ENCODE measurements around the gene PKP2. TPM values are rescaled to one million over a fixed set of nuclear protein-coding genes. Genes with fewer than 3 reads are reported as not detected.

Gene PKP2
- total and polyA plus RNA-seq, 9 of the 15 experiments (the other 6 are each of a cell fraction or from before 2014, with no cell fraction given), result 1.6 to 4.2 (median 2.8) TPM

GRCh38 chr12:32804301-32804700 is 92.3 kb downstream of the PKP2 start (continued):
- TF ChIP-seq, protein P1, sequence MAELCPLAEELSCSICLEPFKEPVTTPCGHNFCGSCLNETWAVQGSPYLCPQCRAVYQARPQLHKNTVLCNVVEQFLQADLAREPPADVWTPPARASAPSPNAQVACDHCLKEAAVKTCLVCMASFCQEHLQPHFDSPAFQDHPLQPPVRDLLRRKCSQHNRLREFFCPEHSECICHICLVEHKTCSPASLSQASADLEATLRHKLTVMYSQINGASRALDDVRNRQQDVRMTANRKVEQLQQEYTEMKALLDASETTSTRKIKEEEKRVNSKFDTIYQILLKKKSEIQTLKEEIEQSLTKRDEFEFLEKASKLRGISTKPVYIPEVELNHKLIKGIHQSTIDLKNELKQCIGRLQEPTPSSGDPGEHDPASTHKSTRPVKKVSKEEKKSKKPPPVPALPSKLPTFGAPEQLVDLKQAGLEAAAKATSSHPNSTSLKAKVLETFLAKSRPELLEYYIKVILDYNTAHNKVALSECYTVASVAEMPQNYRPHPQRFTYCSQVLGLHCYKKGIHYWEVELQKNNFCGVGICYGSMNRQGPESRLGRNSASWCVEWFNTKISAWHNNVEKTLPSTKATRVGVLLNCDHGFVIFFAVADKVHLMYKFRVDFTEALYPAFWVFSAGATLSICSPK (IDR thresholded peaks at IDR 0.05; ENCODE audit: borderline replicate concordance), result no peak
- no peak for TF ChIP-seq CHD1 (IDR thresholded peaks at IDR 0.05; ENCODE audit: low read length)

- no peaks in the 10 kb centered on the region for H3K9me1 ChIP-seq (ENCODE audit: control insufficient read depth, insufficient read depth, low read length)
- H3K9ac ChIP-seq (ENCODE audit: insufficient read depth in 1 of 2, low read depth in 2 of 2, low read length in 2 of 2), result no peak overlapping the region
- 6% methylated on average over 5 of the region's 5 CpGs for WGBS (ENCODE audit: insufficient coverage, low coverage, missing lambda C conversion rate)
- H3K4me2 ChIP-seq (ENCODE audit: insufficient read depth, low read length), result no peak overlapping the region
- POLR2A ChIA-PET, result no interaction called here
- DNase-seq (ENCODE audit: extremely low read depth in 1 of 4, low spot score in 3 of 4) (no peak), FAIRE-seq (no peak), ATAC-seq (no peak)
- H3K27me3 ChIP-seq (ENCODE audit: control insufficient read depth in 2 of 2, insufficient read depth in 2 of 2, low read length in 2 of 2), result no peaks in the 10 kb centered on the region
- BruUV-seq (replicated peaks), result no TSS peak
- no peaks in the 10 kb centered on the region for H3K36me3 ChIP-seq (ENCODE audit: control insufficient read depth, insufficient read depth, low read length)
- no peaks in the 10 kb centered on the region for H4K20me1 ChIP-seq (replicated peaks; ENCODE audit: control insufficient read depth, insufficient read depth, low read length)
- in situ Hi-C loops (cut with MboI), result no loop called here
- intact Hi-C loops (cut with micrococcal nuclease), result no loop called here
- CTCF ChIA-PET (ENCODE audit: low intra/inter-chr PET ratio), result no interaction called here
- TF ChIP-seq EGR1 (conservative IDR thresholded peaks at IDR 0.05), result no peak
- H3K79me2 ChIP-seq (ENCODE audit: control insufficient read depth, insufficient read depth, low read length), result no peaks in the 10 kb centered on the region
- H3K27ac ChIP-seq (ENCODE audit: extremely low read depth, low read depth, low read length), result no peak overlapping the region
- no peaks in the 10 kb centered on the region for H3K9me3 ChIP-seq (replicated peaks; ENCODE audit: control insufficient read depth, insufficient read depth, low read depth, low read length)
- no peak overlapping the region for H3K4me3 ChIP-seq
- no peak overlapping the region for H2AFZ ChIP-seq (ENCODE audit: low read depth, low read length)
- H3K4me1 ChIP-seq (replicated peaks in 1 of 2; ENCODE audit: control insufficient read depth in 2 of 2, insufficient read depth in 2 of 2, low read length in 2 of 2), result no peaks in the 10 kb centered on the region
Measured at GRCh38 chr12:32801269-32801980, 95.2 kb downstream of the PKP2 start.
